22Rv1 (cell line): ENCODE measurements around the gene SMYD2.

Source experiments
- ZFX ChIP-seq: fragments of 450-650 bp; IDR thresholded peaks from 2 replicates; pipeline ENCODE4 v1.6.1; 2017; ENCODE audit warnings: antibody characterized with exemption, borderline replicate concordance
- TF ChIP-seq, protein P1 (sequence below): fragments of 450-650 bp; IDR thresholded peaks from 2 replicates; pipeline ENCODE4 v1.5.1; 2017; ENCODE audit warnings: mild to moderate bottlenecking

DNA sequence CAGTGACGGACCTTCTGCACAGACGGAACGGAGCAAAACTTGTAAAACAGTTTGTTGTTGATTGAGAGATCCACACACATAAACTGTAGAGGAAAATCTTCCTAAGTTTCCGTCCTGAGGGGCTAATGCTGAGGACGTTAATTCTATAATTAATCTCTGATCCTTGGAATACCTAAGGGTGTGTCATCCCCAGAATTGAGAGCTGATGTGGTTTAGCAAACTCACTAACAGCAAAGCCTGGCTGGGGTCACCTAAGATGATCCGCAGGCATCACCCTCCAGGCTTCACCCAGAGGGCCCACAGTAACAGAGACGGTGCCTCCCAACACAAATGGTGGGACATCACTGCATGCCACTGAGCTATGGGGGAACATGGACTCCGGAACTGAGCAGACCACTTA is 97.5 kb downstream of the SMYD2 start:
- TF ChIP-seq, protein P1, sequence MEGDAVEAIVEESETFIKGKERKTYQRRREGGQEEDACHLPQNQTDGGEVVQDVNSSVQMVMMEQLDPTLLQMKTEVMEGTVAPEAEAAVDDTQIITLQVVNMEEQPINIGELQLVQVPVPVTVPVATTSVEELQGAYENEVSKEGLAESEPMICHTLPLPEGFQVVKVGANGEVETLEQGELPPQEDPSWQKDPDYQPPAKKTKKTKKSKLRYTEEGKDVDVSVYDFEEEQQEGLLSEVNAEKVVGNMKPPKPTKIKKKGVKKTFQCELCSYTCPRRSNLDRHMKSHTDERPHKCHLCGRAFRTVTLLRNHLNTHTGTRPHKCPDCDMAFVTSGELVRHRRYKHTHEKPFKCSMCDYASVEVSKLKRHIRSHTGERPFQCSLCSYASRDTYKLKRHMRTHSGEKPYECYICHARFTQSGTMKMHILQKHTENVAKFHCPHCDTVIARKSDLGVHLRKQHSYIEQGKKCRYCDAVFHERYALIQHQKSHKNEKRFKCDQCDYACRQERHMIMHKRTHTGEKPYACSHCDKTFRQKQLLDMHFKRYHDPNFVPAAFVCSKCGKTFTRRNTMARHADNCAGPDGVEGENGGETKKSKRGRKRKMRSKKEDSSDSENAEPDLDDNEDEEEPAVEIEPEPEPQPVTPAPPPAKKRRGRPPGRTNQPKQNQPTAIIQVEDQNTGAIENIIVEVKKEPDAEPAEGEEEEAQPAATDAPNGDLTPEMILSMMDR, result no peak
- no peak for TF ChIP-seq ZFX
